ENCODE results near the gene ARHGAP30.
"Not testable (repeated sequence)": the region's sequence is repeated elsewhere in the genome, so short reads cannot be mapped to it uniquely, and the experiment has no call there.

ARHGAP30 gene, protein sequence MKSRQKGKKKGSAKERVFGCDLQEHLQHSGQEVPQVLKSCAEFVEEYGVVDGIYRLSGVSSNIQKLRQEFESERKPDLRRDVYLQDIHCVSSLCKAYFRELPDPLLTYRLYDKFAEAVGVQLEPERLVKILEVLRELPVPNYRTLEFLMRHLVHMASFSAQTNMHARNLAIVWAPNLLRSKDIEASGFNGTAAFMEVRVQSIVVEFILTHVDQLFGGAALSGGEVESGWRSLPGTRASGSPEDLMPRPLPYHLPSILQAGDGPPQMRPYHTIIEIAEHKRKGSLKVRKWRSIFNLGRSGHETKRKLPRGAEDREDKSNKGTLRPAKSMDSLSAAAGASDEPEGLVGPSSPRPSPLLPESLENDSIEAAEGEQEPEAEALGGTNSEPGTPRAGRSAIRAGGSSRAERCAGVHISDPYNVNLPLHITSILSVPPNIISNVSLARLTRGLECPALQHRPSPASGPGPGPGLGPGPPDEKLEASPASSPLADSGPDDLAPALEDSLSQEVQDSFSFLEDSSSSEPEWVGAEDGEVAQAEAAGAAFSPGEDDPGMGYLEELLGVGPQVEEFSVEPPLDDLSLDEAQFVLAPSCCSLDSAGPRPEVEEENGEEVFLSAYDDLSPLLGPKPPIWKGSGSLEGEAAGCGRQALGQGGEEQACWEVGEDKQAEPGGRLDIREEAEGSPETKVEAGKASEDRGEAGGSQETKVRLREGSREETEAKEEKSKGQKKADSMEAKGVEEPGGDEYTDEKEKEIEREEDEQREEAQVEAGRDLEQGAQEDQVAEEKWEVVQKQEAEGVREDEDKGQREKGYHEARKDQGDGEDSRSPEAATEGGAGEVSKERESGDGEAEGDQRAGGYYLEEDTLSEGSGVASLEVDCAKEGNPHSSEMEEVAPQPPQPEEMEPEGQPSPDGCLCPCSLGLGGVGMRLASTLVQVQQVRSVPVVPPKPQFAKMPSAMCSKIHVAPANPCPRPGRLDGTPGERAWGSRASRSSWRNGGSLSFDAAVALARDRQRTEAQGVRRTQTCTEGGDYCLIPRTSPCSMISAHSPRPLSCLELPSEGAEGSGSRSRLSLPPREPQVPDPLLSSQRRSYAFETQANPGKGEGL

DNA sequence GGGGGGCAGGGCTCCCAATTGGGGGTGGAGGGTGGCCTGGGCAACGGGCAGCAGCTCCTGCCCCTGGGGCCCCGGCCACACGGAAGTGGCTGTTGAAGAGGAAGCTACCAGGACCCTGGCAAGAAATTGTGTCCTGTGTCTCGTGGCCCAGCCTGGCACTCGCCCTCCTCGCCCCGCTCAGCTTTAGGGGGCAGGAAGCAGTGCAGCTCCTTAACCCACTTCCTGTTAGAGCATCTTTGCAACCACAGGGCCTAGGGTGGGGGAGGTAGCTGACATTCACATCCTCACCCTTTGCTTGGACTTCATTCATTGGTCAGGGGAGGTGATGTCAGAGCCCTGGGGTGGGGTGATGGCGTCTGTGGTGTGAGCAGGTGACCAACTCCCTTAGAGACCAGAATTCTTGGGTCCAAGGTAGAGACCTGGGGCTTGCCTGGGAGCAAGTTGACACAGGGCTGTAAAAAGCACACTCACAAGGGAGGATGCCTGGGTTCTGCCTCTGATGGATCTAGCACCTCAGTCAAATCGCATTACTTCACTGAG lies at the start of gene ARHGAP30:
ARHGAP30 (minus strand) TSS at position 161 of the 540 bp plus-strand sequence. CDS start 267 bp downstream, outside the sequence.
- DNase-seq (ENCODE audit: low read depth in 2 of 2, low spot score in 1 of 2): peak; percentile 54 to 67

DNA sequence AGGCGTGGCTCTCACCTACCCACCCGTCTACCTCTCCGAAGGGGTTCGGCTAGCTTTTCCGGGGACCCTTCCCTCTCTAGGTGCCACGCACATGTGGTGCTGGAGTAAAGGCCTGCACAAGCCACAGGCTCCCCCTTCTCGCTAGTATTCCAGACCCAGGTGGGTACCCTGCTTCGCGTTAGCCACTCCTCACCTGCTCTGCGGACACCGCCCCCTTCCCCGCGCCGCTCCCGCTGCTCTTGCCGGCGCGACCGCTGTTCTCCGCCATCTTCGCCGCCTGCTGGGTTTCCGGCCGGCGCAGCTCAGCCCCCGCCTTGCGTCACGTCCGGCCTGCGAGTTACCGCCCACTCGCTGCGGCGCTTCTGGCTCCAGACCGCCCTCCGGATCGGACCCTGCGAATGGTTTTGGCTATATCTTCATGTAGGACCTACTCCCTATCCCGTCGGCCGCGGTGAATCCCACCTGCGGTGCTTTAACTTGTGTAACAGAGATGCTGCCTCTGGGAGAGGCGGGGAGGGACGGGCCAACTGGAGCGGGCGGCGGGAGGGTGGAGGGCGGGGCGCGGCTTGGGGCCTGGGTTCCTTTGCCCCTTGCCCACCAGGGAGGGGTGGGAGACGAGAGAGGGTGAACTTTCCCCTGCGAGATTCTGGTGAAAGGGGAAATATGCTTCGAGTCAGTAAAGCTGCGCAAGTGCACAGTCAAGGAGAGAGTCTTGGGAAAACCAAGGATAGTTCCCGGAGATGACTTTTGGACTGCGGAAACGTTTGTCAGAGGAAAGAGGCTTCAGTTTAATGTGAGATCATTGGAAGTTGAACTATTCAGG lies 48.3 kb upstream of the ARHGAP30 start, which contains the start of the genes NIT1 and PFDN2:
NIT1 (plus strand) TSS at position 347 of the 823 bp plus-strand sequence; CDS start at position 419, 72 bp downstream.
PFDN2 (minus strand) TSS at position 279 of the 823 bp plus-strand sequence; CDS start at position 268, 11 bp downstream.
- peak; percentile 62 to 65 for DNase-seq (ENCODE audit: low read depth in 2 of 2, low spot score in 1 of 2)

GRCh38 chr1:161115961-161116360 lies 46.3 kb upstream of the ARHGAP30 start:
- not testable (repeated sequence) for DNase-seq (ENCODE audit: low read depth in 2 of 2, low spot score in 1 of 2)

DNA sequence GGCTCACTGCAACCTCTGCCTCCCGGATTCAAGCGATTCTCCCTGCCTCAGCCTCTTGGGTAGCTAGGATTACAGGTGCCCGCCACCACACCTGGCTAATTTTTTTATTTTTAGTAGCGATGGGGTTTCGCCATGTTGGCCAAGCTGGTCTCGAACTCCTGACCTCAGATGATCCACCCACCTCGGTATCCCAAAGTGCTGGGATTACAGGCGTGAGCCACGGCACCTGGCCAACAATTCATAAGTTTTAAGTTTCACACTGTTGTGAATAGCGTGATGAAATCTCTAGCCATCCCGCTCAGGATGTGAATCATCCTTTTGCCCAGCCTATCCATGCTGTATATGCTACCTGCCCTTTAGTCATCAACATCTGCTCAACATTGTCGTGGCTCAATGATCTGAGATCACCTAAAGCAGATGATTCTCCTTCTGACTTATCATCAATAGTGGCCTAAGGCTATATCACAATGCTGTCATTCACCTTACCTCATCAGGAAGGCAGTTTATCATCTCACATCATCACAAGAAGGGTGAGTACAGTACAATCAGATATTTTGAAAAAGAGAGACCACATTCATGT lies 45.5 kb upstream of the ARHGAP30 start:
- no peak for DNase-seq (ENCODE audit: low read depth in 2 of 2, low spot score in 1 of 2)

DNA sequence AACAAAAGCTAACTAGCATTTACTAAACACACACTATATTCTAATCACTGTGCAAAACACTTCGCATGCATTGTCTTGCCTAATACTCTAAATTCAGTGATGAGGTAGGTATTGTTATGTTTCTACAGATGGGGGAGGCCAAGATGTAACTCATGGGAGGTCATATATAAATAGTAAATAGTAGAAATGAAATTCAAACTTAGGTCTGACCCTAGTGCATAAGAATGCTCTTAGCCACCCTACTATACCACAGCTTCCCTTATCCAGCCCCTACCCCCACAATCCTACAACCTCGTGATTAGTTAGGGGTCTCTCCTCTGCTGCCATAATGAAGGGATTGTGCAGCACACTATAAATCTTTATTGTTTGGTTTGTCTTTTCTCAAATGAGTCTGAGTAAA lies 44.9 kb upstream of the ARHGAP30 start:
- no peak for DNase-seq (ENCODE audit: low read depth in 2 of 2, low spot score in 1 of 2)

DNA sequence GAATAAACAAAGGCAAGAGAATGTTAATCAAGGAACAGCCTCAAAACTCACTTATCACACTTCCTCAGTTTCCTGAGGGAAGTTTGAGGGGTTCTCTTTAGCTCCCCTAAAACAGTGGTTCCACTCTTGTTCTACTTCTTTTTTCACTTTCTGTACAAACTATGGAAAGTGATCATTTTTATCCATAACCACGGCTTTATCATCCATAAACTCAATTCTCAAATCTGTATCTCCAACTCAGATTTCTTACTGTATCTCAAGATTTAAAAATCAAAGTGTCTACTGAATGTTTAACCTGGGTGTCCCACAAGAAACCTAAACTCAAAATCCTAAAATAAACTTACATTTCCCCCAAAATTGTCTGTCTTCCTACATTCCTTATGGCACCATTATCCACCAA lies 44.2 kb upstream of the ARHGAP30 start:
- DNase-seq (ENCODE audit: low read depth in 2 of 2, low spot score in 1 of 2): no peak

DNA sequence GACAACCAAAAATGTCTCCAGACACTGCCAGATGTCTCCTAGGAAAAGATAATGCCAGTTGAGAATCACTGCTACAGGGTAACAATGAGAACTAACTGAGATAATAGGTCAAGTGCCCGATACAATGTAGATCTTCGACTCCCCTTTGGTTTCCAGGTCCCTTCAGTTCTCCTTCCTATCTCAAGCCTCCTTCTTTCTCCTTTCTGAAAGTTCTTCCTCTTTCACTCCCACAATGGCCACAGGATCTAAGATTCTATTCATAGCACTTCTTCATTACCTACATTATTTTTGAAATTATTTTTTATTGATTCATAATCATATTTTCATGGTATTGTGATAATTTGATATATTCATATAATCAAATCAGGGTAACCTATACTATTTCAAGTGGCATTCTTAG lies 41.8 kb upstream of the ARHGAP30 start:
- DNase-seq (ENCODE audit: low read depth in 2 of 2, low spot score in 1 of 2): no peak

- no peak for DNase-seq (ENCODE audit: low read depth in 2 of 2, low spot score in 1 of 2)
Observed at GRCh38 chr1:161111117-161111516, 41.4 kb upstream of the ARHGAP30 start.

- DNase-seq (ENCODE audit: low read depth in 2 of 2, low spot score in 1 of 2): no peak
Observed at GRCh38 chr1:161106431-161106830, 36.7 kb upstream of the ARHGAP30 start.

DNA sequence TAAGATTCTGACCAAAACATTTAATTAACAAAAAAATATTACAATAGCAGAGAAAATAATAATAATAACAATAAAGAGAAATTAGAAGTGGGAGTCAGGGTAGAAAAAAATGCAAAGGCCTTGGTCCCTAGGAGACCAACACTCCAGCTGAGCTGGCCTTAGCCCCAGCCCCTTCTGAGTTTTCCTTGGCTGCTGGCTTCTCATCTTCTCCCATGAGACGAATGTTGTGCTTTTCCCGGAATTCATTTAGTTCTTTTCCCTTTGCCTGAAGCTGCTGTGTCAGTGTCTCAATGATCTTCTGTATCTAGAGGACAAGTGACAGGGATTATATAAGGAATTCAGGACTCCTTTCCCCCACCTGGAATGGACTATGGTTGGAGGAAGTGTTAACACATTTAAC lies 30.9 kb upstream of the ARHGAP30 start:
- no peak for DNase-seq (ENCODE audit: low read depth in 2 of 2, low spot score in 1 of 2)

DNA sequence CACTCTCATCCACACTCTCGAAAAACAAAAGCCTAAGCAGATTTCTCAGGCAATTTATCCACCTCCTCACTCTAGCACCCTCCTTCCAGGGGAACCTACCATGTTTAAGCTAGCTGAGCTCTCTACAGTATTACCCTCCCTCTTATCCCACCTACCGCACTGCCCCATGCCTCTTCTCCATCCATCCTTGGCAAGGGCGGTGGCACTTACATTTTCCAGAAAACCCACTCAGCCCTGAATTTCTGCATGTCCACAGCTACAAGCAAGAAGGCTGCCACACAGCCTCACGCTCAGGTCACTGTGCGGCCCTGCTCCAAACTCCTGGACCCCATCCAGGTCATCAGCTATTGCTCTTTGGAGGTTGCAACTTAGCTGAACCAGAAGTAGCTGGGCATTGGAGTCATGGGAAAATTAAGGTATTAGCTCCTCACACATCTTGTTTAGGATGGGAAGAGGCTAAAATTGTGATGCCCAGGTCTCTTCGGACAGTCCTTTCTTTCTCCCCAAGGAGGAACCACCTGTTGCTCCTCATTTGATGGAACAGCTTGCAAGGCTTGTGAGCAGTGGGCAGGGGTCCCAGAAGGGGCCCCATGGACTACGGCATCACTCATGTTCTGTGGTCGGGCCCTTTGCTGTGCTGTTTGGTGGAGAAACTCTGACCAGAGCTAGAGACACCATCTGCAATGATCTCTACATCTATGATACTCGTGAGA lies 29.6 kb upstream of the ARHGAP30 start:
- no peak for DNase-seq (ENCODE audit: low read depth in 2 of 2, low spot score in 1 of 2)

DNA sequence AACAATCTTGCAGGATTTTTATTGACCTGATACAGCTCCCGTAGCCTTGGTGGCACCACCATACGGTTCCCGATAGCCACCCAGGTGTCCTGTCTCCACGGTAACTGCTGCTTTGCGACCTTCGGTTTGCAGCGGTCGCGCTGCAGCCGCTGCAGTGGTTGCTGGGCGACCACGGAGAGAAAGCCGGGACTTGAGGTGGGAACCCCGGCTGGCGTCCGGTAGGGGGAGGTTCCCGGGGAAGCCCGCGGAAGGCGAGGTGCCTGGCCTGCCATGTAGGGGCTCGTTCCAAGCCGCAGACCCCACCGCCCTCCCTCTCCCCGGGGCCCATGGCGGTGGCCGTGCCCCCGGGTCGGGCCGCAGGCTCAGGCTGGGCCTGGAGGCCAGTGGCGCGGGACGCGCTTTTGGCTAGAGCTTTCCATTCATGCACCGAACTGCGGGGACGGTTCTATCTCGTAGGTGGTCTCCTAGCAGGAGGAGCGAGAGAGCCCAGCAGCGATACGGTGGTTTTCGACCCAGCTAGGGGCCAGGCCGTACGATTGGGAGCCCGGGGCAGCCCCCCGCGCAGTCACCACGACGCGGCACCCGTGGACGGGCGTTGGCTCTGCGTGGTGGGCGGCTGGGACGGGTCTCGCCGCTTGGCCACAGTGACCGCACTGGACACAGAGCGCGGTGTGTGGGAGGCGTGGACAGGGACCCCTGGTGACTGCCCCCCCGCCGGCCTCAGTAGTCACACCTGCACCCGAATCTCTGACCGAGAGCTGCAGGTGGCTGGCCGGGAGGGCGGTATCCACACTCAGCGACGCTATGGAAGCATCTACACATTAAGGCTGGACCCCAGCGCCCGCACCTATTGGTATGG lies 28.7 kb upstream of the ARHGAP30 start, which contains the start of gene KLHDC9:
KLHDC9 (plus strand) TSS at position 152 of the 859 bp plus-strand sequence; CDS start at position 327, 175 bp downstream.
- peak; percentile 29 to 33 for DNase-seq (ENCODE audit: low read depth in 2 of 2, low spot score in 1 of 2)

GRCh38 chr1:161096530-161096929 lies 26.8 kb upstream of the ARHGAP30 start:
- DNase-seq (ENCODE audit: low read depth in 2 of 2, low spot score in 1 of 2): no peak

DNA sequence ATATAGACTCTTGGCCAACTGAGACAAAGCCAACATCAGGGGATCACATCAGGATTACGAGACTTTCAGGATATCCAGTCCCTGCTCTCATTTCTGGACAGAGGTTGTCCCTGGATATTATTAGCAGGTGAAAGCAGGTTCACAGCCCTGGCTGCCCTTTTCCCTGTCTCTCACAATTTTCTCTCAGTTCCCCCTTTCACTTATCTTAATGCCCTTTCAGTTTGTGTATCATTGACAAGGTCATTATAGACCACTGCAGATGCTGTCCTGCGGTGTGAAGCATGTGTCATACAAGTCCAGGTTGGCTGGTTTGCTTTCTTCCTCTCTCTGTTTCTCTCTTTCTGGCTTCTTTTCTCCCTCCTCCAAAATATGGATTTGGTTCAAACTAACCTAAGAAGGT lies 26.3 kb upstream of the ARHGAP30 start:
- DNase-seq (ENCODE audit: low read depth in 2 of 2, low spot score in 1 of 2): no peak

GRCh38 chr1:161095230-161095629 lies 25.5 kb upstream of the ARHGAP30 start:
- DNase-seq (ENCODE audit: low read depth in 2 of 2, low spot score in 1 of 2): no peak

DNA sequence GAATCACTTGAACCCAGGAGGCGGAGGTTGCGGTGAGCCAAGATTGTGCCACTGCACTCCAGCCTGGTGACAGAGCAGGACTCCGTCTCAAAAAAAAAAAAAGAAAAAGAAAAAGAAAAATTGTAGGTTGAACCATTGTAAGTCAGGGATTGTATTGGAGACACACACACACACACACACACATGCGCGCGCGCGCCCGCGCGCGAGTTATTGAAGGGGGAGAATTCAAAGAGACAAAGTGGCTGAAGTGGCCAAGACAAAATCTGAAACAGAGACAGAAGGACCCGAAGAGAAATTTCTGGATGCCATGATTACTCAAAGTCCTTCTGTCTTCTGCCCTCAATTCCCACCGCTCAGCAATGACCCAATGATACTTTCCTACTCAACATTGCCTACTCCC lies 24.8 kb upstream of the ARHGAP30 start:
- DNase-seq (ENCODE audit: low read depth in 2 of 2, low spot score in 1 of 2): no peak

DNA sequence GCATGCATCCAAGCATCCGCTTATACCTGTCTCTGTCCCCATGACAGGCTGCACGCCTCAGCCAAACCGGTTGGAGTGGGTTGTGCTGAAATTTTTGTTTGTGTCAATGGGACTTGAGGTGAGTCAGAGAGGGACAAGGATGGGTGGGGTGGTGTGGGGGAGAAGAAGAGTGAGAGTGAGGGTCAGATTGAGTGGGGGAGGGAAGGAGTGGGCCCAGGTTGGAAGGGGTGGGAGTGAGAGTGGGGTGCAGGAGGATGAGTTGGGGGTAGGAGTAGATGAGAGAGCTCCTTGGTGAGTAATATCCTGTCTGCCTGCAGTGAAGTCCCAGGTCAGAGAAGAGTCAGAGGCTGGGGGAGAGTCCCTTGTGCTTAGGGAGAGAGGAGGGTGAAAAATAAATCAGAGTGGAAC lies 22.9 kb upstream of the ARHGAP30 start:
- DNase-seq (ENCODE audit: low read depth in 2 of 2, low spot score in 1 of 2): no peak

Measured in stimulated activated CD8-positive, alpha-beta memory T cell treated with anti-CD3 and anti-CD28 coated beads, Interleukin-4, amount 100 ng/mL, for 1 hour (primary cell).